Stimulated activated CD8-positive, alpha-beta memory T cell treated with anti-CD3 and anti-CD28 coated beads, Interleukin-7, amount 100 ng/mL, for 48 hours (primary cell): ENCODE data around the gene MAP3K6.

ENCODE experiments used
- DNase-seq, 2 donors: peaks; one replicate each; pipeline ENCODE4 v3.0.0-alpha.2; 2020; ENCODE audit warnings: low read depth in 1 of 2; ENCODE audit errors: extremely low read depth in 1 of 2

MAP3K6 gene

DNA sequence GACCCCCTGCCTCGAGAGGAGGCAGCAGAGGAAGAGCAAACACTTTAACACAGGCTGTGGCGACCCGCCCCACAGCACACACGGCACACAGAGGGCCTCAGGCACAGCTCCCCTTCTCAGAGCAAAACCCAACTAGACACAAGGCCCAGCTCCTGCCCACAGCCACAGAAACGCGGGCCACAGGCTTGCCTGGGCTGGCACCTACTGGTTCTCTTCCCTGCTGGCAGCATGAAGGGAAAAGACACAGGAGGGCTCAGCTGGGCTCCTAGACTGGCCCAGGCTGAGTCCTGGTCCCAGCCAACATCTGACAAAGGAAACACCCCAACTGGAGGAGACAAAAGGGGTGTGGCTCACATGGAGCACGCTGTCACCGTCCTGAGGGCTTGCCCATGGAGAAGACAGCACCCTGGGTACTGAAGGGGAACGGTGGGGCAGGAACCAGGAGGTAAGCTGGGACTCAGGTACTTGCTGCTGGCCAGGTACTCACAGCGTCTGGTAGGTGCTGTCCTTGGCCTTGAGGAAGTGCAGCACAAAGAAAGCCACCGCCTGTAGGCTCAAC lies 12.9 kb upstream of the MAP3K6 start:
- DNase-seq: no peak

DNA sequence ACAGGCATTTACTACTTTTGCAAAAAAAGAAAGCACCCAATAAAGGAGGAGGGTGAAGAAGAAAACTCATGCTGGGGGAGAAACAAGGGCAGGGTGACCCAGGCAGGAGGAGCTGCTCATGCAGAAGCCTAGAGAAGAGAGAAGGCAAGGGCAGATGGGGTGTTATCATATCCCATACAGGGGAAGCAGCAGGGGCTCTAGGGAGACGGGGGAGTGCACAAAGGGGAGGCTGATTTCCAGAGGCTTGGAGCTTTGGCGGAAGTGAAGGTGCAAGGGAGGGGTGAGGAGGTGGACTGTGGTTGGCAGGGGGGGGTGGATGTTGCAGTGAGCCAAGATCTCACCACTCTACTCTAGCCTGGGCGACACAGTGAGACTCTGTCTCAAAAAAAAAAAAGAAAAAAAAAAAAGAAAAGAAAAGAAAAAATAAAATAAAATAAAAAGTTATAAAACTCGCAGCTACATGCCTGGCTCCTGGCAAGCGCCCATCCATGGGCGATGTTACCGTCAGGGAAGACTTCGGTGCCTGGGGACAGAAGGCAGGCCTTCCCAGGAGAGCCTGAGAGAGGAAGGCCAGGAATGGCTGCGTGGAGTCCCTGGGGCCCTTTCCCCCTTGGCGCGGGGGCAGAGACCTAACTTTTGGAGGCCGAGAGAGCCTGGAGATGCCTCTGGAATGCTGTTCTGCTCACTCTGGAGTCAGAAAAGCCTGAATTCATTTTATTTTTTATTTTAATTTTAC lies 11.2 kb upstream of the MAP3K6 start:
- DNase-seq: no peak

DNA sequence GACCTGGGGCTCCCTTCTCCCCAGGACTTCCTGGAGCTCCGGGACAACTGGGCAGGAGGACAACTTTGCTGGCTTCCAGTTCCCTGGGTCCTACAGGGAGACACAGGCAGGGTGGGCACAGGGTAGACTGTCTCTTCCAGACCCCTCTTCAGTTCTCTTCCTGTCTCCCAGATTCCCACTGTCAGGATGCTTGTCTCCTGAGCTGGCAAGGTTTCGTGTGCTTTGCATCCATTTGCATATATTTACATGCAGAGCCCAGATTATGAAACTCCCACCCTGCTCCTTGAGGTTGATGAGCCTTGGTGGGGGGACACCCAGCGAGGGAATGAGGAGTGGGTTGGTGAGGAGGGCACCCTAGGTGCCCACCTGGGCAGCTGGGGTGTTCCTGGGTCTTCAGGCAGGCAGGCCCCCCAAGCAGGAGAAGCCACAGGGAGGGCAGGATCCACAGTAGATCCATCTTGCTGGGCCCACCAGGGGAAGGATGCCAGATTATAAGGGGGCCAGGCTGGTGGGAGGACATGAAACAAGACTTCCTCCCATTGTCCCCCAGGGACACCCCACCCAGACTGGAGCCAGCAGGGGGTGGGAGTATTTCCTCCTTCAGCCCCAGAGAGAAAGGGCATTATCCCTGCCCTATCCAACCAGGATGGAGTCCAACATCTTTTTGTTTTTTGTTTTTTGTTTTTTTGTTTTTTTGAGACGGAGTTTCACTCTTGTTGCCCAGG lies 7.8 kb upstream of the MAP3K6 start, which contains the start of gene FCN3:
Gene FCN3, minus strand, starts transcription at position 463 of the 725 bp plus-strand sequence. Its CDS starts 6 bp downstream, at position 457.
- no peak for DNase-seq

DNA sequence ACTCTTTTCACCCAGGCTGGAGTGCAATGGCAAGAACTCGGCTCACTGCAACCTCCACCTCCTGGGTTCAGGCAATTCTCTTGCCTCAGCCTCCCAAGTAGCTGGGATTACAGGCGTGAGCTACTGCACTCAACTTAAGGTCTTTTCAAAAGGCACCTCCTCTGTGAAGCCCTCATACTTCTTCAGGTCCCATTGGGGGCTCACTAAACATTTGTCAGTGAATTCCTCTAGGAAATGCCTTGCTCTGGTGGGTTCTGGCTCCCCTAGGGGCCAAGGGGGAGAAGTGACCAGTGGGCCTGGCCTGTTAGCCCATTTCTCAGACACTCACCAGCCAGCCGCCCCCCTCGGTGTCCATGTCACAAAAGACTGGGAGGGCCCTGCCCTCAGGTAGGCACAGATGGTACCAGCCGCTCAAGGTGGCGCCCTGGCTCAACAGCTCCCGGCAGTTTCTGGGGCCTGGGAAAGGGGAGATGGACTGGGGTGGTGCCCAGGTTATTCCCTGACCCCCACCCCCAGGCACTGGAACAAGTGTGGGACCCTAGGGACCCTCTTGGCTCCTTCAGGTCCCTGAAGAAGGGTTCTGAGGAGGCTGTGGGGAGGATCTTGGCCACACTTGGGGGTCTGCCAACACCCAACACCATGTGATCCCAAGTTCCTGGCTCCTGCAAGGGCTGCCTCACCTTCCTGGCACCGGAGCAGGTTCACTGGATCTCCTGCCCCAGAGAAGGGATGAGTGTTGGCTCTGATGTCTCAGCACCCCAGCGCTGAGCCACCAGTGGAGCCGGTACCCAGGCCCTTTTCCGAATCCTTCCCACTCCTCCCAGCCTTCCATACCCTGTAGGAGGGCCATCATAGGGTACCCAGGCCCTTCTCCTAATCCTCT lies 6.3 kb upstream of the MAP3K6 start:
- DNase-seq: no peak

DNA sequence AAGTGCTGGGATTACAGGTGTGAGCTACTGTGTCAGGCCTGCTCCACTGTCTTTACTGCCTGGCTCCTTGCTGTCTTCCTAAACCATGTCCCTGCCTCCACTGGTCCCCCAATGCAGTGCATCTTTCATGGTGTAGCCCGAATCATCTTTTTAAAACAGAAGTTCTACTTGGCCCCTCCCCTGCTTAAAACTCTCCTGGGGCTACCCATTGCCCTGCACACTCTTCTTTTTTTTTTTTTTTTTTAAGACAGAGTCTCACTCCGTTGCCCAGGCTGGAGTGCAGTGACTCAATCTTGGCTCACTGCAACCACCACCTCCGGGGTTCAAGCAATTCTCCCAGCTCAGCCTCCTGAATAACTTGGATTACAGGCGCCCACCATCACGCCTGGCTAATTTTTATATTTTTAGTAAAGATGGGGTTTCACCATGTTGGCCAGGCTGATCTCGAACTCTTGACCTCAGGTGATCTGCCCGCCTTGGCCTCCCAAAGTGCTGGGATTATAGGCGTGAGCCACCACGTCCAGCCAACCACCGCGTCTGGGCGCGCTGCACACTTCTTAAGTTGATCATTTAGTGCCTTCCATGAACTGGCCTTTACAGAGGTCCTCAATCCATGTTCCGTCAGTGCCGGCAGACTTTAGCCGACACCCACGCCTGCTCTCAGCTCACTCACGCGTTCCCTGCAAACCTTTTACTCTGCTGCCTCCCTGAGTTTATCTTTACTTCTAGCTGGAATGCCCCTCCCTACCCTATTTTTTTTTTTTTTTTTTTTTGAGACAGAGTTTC lies 5.5 kb upstream of the MAP3K6 start:
- DNase-seq: no peak

DNA sequence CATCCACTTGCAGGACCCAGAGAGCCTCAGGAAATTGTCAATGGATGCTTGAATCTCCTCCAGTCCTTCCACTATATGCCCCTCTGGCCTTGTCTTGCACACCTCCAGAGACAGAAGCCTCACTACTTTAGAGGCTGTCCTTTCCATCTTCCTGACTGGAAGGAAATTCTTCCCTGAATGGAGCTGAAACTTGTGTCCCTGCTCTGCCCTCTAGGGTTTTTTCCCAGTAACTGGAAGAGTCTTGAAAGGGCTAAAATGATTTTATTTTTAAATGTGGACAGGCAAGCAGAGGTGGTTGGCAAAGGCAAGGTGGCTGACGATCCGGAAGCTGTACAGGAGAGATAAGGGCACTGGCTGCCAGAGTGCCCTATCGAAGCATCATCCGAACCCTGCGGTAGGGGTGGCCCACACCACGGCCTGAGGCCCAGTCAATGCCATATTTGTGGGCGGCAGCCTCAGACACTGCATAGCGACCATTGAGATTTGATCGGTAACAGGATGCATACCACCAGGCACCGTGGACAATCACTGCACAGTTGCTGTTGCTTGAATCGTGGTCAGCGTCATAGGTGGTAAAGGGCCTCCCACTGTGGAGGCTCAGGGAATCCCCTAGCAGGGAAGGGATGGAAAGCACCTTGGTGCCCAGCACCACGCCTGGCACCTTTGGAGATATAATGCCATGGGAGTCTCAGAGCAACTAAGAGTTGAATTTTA lies 2.3 kb upstream of the MAP3K6 start:
- DNase-seq: no peak

DNA sequence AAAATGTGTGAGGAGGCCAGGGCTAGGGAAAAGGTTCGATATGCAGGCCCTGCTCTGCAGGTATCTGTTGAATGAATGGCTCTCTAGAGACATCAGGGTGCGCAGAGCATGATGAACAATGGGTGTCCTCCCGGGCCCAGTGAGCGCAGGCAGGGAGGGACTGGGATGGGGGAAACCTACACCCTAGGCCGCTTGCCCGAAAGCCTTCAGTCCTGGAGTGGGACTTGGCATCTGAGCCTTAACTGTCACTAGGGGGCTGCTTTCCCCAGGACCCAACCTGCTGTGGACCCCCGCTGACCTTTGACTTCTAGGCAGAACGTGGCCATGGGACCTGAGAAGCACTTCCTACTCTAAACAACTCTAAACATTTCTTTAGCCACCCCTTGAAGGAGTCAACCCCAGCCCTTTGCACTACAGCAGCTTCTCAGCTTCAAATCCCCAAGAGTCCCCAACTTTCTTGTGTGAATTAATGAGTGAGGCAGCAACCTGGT lies 444 bp upstream of the MAP3K6 start:
- no peak for DNase-seq

DNA sequence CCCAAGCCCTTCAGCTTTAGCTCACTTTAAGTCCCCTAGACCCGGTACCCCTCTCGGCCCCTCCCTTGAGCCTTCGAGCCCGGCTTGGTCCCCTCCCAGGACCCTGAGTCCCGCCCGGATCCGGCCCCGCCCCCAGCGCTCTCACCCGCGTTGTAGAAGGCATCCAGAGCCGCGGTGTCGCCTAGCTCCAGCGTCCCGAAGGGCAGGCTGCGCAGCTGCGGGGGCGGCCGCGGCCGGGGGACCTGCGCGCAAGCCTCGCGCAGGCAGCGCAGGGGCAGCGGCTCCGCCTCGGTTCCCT lies 699 bp downstream of the MAP3K6 start:
- DNase-seq: peak; percentile 70 to 79

DNA sequence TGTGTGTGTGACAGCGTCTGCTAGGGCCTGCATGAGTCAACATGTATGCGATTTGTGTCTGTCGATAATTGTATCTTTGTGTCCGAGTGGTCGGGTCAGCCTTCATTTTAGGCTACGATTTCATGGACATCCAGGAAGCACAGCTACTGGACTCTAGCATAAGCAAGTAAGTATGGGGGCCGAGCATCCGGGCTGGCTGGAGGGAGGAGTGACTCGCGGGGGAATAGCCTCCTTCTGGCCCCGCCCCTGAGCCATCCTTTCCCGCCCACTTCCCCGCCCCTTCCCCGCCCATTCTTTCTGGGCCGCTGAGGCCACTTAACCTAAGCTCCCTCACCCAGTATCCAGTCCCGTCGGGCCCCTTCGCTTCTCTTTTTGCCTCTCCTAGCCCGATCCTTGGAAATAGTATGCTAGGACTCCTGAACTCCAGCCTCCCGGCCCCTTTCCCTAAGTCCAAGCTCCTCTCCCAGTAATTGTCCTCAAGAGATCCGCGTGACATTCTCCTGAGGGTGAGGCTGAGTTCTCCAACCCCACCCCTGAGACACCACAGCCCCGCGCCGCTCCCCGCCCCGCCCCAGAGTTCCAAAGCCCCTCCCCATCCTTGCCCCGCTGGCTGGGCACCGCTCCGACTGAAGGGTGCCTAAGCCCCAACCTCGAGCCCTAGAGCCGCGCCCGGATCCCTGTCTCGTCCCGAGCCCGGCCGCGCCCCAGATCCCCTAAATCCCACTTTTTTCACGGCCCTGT lies 1.2 kb downstream of the MAP3K6 start:
- peak in 1 of 2 donors; percentile 67 for DNase-seq

DNA sequence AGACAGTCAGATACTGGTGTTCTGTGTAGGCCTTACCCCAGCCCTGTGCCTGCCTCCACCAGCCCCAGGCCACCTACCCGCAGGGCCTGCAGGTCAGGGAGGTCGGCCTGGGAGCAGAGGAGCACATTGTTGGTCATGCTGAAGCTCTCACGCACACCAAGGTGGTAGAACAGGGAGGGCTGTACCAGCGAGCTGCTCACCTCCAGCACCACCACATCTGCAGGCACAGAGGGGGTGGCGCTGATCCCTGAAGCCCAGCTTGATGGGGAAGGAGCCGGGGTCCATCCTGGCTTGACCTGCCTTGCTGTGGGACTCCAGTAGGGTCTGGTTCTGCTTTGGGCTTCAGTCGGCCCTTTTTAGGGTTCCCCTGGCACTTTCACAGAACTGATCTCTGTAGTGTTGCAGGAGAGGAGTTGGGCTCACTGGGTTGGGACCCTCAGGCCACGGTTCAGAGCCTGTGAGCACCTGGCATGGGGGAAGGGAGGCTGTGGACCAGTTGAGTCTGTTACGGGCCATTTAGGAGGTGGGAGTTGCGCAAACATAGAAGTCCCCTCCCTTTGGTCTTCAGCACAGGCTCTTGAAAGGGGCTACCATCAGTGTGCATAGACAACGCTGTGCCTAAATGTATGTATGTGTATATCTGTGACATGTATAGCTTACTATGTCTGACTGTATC lies 1.9 kb downstream of the MAP3K6 start:
- no peak for DNase-seq

DNA sequence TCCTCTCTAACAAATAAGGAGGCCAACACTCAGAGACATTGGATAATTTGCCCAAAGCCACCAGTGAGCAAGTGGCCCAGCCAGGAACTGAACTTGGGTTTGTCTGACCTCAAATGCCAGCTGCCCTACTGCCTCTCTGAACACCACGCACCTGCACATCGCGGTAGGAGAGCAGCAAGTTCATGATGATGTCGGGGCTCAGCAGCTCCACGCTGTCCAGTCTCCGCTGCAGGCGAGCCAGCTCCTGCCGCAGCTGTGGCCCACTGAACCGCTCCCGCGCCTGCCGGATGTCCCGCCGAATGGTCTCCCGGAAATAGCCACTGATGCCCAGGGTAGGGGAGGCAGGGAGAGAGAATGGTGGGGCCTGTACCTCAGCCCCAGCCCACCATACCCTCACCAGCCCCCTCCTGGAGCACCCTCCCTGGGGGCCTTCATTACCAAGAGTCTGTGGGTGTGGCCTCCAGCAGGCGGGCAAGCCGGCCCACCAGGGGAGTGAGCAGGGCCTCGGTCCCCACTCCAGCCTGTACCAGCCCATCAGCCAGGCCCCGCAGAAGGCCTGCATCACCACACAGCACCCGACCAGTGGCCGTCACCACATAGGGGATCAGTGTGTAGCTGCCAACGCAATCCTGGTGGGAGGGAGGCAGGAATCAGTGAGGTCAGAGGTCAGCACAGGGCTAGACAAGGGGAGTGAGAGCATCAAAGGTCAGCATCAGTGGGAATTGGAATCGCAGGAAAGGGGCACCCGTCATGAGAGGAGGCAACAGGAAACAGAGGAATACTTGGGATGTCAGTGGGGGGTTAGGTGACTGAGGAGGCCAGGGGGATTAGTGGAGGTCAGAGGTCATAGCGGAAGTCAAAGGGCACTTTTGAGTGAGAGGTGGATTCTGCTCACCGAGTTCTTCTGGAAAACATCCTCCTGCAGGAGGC lies 2.7 kb downstream of the MAP3K6 start:
- DNase-seq: no peak

DNA sequence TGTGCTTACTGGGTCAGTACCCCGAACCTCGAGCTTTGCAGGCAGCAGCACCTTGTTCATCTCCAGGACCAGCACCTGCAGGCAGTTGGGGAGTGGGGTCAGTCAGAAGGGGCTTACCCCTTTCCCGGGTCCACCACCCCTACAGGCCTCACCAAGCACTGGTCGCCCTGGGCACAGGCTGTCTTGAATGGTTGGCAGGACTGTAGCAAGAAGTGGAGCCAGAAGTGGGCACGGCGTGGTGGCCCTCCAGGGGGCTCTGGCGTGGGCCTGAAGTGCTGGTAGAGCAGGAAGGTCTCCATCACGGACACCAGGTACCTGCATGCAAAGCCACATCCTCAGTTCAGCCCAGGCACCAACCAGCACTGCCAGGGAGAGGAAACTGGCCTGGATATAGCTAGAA lies 5.2 kb downstream of the MAP3K6 start:
- no peak for DNase-seq

DNA sequence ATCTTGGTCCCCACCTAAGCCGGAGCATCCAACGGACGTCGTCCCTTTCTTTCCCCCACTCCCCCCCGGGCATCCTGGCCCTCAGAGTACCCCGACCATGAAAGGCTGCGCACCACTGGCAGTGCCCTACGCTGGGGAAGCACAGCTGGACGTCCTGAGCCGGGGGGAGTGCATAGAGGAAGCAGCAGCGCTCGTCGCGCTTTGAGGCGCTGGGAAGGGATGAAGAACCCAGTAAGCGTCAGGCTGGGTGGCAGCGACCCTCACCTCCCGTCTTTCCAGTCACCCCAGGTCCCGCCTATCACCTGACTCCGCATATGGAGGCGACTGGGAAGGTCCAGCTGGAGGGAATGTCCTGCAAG lies 5.7 kb downstream of the MAP3K6 start:
- no peak for DNase-seq

DNA sequence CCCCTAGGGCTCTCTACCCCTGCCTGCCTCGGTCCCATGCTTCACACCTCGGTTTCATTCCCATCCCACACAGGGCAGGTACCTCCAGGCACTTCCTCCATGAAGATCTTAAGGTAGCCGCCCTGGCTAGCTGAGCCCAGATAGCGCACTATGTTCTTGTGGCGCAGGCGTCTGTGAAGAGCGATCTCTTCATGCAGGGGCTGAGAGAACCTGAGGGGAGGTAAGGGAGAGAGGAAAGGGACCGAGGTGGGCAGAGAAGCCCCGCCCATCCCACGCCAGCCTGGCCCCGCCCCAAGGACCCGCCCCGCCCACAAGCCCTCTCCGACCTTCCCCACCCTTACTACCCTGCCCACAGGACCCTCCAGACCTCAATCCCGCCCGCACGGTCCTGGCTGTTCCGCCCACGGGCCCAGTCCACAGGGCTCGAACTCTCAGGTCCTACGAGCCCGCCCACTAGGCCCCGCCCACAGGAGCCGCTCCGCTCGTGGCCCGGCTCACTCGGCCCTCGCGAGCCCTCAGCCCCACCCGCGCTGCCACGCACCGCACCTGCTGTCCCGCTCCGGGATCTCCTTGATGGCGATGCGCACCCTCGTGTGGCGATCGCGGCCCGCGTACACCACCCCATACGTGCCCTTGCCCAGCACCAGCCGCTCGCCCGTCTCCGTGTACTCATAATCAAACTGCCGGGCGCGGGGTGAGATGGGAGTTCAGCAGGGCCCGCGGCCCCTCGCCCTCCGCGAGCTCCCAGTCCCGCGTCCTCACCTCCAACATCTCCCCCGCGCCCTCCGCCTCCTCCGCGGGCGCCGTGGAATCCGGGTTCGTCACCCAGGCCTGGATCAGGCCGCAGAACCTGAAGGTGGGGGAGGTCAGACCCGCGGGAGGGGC lies 6.4 kb downstream of the MAP3K6 start:
- no peak for DNase-seq

DNA sequence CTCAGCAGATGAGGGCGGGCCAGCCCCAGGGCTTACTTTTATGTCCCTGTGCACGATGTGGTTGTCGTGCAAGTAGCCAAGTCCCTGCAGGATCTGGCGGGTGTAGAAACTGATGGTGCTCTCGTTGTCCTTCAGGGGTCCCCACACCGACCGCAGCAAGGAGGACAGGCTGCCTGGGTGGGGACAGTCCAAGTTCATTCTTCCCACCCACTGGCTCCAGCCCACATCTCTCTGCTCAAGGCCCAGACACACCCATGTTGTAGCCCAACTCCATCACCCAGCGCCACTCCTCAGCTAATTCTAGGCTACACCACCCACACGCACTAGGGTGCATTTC lies 7.0 kb downstream of the MAP3K6 start:
- DNase-seq: no peak

DNA sequence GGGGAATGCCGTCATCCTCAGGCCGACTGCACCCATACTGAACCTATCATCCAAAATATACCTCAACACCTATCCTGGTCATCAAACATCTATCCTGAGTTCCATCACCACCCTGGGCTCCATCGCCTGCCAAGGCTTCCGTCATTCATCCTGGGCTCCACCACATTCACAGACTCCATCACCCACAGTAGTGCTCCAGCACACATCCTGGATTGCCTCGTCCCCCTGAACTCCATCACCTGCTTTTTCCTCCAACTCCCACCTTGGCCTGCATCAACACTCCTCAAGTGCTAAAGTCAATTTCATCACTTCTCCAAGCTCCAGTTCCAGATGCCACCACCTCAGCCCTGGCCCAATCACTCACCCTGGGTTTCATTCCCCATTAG lies 7.8 kb downstream of the MAP3K6 start:
- no peak for DNase-seq
